H9 (cell line): ENCODE results near the gene ABCA4. TPM values are rescaled to one million over a fixed set of nuclear protein-coding genes. Genes with fewer than 3 reads are reported as not detected.

Experiments used
- DNase-seq: peaks from one replicate; pipeline ENCODE4 v3.0.0-alpha.2; 2017
- H2AFZ ChIP-seq: one replicate; pipeline ENCODE4 v1.6.1; 2013; ENCODE audit warnings: mild to moderate bottlenecking, low read length, control low read depth, moderate library complexity
- H2AK5ac ChIP-seq: 2 replicates; pipeline ENCODE4 v1.6.1; 2013; ENCODE audit warnings: low read length, control low read depth, mixed read lengths; ENCODE audit not compliant: insufficient read length
- H2BK120ac ChIP-seq: one replicate; pipeline ENCODE4 v1.6.1; 2013; ENCODE audit warnings: low read depth, mild to moderate bottlenecking, low read length, control low read depth, inconsistent platforms; ENCODE audit not compliant: poor library complexity, severe bottlenecking
- H2BK12ac ChIP-seq: 2 replicates; pipeline ENCODE4 v1.6.1; 2013; ENCODE audit warnings: low read length, control low read depth, mixed read lengths, low read depth; ENCODE audit not compliant: insufficient read length
- H2BK15ac ChIP-seq: 2 replicates; pipeline ENCODE4 v1.6.1; 2013; ENCODE audit warnings: low read depth, low read length, control low read depth
- H2BK20ac ChIP-seq: one replicate; pipeline ENCODE4 v1.6.1; 2013; ENCODE audit warnings: low read depth, mild to moderate bottlenecking, low read length, control low read depth, inconsistent platforms; ENCODE audit not compliant: poor library complexity, severe bottlenecking
- H2BK5ac ChIP-seq: 2 replicates; pipeline ENCODE4 v1.6.1; 2013; ENCODE audit warnings: low read length, control low read depth, mixed read lengths; ENCODE audit not compliant: insufficient read length
- H3K14ac ChIP-seq: 2 replicates; pipeline ENCODE4 v1.6.1; 2013; ENCODE audit warnings: low read length, control low read depth; ENCODE audit not compliant: insufficient read depth
- H3K18ac ChIP-seq: 2 replicates; pipeline ENCODE4 v1.6.1; 2013; ENCODE audit warnings: low read depth, mild to moderate bottlenecking, mixed read lengths, low read length, control low read depth; ENCODE audit not compliant: insufficient read length
- H3K23ac ChIP-seq: 2 replicates; pipeline ENCODE4 v1.6.1; 2013; ENCODE audit warnings: low read length, control low read depth, mixed read lengths, low read depth; ENCODE audit not compliant: insufficient read length
- H3K23me2 ChIP-seq: 2 replicates; pipeline ENCODE4 v1.6.1; 2013; ENCODE audit warnings: low read depth, mild to moderate bottlenecking, mixed read lengths, low read length, control low read depth; ENCODE audit not compliant: insufficient read length, poor library complexity, severe bottlenecking
- H3K27ac ChIP-seq: 2 replicates; pipeline ENCODE4 v1.5.1; 2013; ENCODE audit warnings: low read length, control low read depth, mixed read lengths, low read depth; ENCODE audit not compliant: insufficient read length
- H3K27me3 ChIP-seq: 2 replicates; pipeline ENCODE4 v1.6.1; 2013; ENCODE audit warnings: low read length, control low read depth, inconsistent platforms; ENCODE audit not compliant: insufficient read depth
- H3K4ac ChIP-seq: 2 replicates; pipeline ENCODE4 v1.6.1; 2013; ENCODE audit warnings: low read depth, mild to moderate bottlenecking, control low read depth, inconsistent platforms, low read length, moderate library complexity
- H3K4me1 ChIP-seq: 2 replicates; pipeline ENCODE4 v1.6.1; 2013; ENCODE audit warnings: low read length, control low read depth, inconsistent platforms; ENCODE audit not compliant: insufficient read depth
- H3K4me2 ChIP-seq: 2 replicates; pipeline ENCODE4 v1.6.1; 2013; ENCODE audit warnings: low read length, control low read depth, mixed read lengths; ENCODE audit not compliant: insufficient read length, insufficient read depth
- H3K56ac ChIP-seq: 2 replicates; pipeline ENCODE4 v1.6.1; 2013; ENCODE audit warnings: low read depth, mild to moderate bottlenecking, mixed read lengths, low read length, control low read depth; ENCODE audit not compliant: insufficient read length
- H3K79me1 ChIP-seq: 2 replicates; pipeline ENCODE4 v1.6.1; 2013; ENCODE audit warnings: low read depth, mild to moderate bottlenecking, moderate library complexity, low read length, control low read depth, inconsistent platforms; ENCODE audit not compliant: insufficient read depth, poor library complexity, severe bottlenecking
- H3K79me2 ChIP-seq: 2 replicates; pipeline ENCODE4 v1.6.1; 2013; ENCODE audit warnings: low read length, control low read depth, inconsistent platforms; ENCODE audit not compliant: insufficient read depth
- H3K9ac ChIP-seq: 2 replicates; pipeline ENCODE4 v1.6.1; 2013; ENCODE audit warnings: low read length, control low read depth, mixed read lengths; ENCODE audit not compliant: insufficient read length; ENCODE audit errors: extremely low read depth
- H3K9me3 ChIP-seq: one replicate; pipeline ENCODE4 v1.6.1; 2013; ENCODE audit warnings: low read depth, low read length, inconsistent platforms; ENCODE audit not compliant: control insufficient read depth
- H3T11ph ChIP-seq: one replicate; pipeline ENCODE4 v1.6.1; 2013; ENCODE audit warnings: mild to moderate bottlenecking, low read length, control low read depth, inconsistent platforms
- H4K20me1 ChIP-seq: one replicate; pipeline ENCODE4 v1.6.1; 2013; ENCODE audit not compliant: control insufficient read depth, insufficient read length, insufficient read depth
- H4K5ac ChIP-seq: 2 replicates; pipeline ENCODE4 v1.6.1; 2013; ENCODE audit warnings: low read depth, mild to moderate bottlenecking, mixed read lengths, low read length, control low read depth; ENCODE audit not compliant: insufficient read length
- H4K8ac ChIP-seq: replicated peaks from 2 replicates; pipeline ENCODE4 v1.6.1; 2013; ENCODE audit warnings: low read length, control low read depth, mixed read lengths, low read depth; ENCODE audit not compliant: insufficient read length
- H4K91ac ChIP-seq: 2 replicates; pipeline ENCODE4 v1.6.1; 2013; ENCODE audit warnings: low read depth, mild to moderate bottlenecking, moderate library complexity, mixed read lengths, low read length, control low read depth; ENCODE audit not compliant: insufficient read length
- H3K27ac Mint-ChIP-seq, 3 experiments: 2 replicates in 2 of 3; 3 replicates in 1 of 3; pipeline ENCODE4 v1.8.0; 2020 to 2021; ENCODE audit warnings: mixed read lengths in 3 of 3, mild to moderate bottlenecking in 1 of 3, moderate library complexity in 1 of 3
- H3K27me3 Mint-ChIP-seq: 2 replicates; pipeline ENCODE4 v1.8.0; 2021; ENCODE audit warnings: low read depth, mild to moderate bottlenecking, moderate library complexity, mixed read lengths
- H3K36me3 Mint-ChIP-seq, 3 experiments: 2 replicates in 2 of 3; 3 replicates in 1 of 3; pipeline ENCODE4 v1.8.0; 2020 to 2021; ENCODE audit warnings: low read depth in 3 of 3, mixed read lengths in 3 of 3; ENCODE audit not compliant: insufficient read depth in 1 of 3
- H3K4me1 Mint-ChIP-seq, 2 experiments: 2 replicates each; pipeline ENCODE4 v1.8.0; 2020; ENCODE audit warnings: mixed read lengths in 2 of 2
- H3K4me3 Mint-ChIP-seq, 2 experiments: 2 replicates in 1 of 2; 3 replicates in 1 of 2; pipeline ENCODE4 v1.8.0; 2020 to 2021; ENCODE audit warnings: mild to moderate bottlenecking in 2 of 2, mixed read lengths in 2 of 2, moderate library complexity in 1 of 2
- H3K9me3 Mint-ChIP-seq, 2 experiments: 2 replicates in 1 of 2; 3 replicates in 1 of 2; pipeline ENCODE4 v1.8.0; 2020; ENCODE audit warnings: mild to moderate bottlenecking in 2 of 2, mixed read lengths in 2 of 2, moderate library complexity in 1 of 2
- WGBS: extraction: QIAGEN DNeasy Blood & Tissue Kit; methylation state at CpG from one replicate; pipeline ENCODE4 v1.1.7; 2013; ENCODE audit warnings: missing lambda C conversion rate, low lambda C conversion rate, mixed read lengths; ENCODE audit not compliant: insufficient read length; ENCODE audit errors: extremely low coverage; 5-methylcytosine and 5-hydroxymethylcytosine counted together
- total RNA-seq: library from RNA; stranded (reverse); gene quantifications from 2 replicates; pipeline ENCODE4 v1.2.1, GENCODE V29; 2021
- TF ChIP-seq, protein P1 (sequence below): fragments of 200-600 bp; sonication (generic); conservative IDR thresholded peaks from 3 replicates; pipeline ENCODE4 v1.8.0; 2021; ENCODE audit warnings: antibody characterized with exemption, mild to moderate bottlenecking

ABCA4 gene
- total RNA-seq, 1 experiment from 2014 or later: not detected

DNA sequence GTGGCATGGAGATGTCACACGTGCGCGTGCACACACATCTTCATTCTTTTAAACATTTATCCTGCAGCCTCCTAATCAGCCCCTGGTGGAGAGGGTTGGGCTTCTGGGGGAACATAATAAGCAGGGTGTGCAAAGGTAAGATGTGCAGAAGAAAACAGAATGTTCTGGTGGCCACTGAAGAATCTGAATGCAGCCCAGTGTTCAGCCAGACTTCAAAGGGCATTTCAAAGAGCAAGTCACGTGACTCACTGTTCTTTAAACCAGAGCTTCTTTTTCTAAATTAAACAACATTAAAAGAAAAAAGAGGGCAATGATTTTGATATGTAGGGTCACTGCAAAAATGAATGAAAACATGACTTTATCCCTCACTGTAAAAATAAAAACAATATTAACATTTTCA, 89.8 kb downstream of the ABCA4 start:
- Histone ChIP-seq H2BK120ac (no peak overlapping the region), H3T11ph (no peak overlapping the region), H2BK20ac (no peak overlapping the region), H4K91ac (no peak overlapping the region), H2BK15ac (no peak overlapping the region), H4K20me1 (no peaks in the 10 kb centered on the region), H3K4ac (no peak overlapping the region), H3K79me1 (no peaks in the 10 kb centered on the region), H3K14ac (no peak overlapping the region), H3K79me2 (no peaks in the 10 kb centered on the region), H3K56ac (no peak overlapping the region), H3K18ac (no peak overlapping the region), H2AK5ac (no peak overlapping the region), H2BK5ac (no peak overlapping the region), H2BK12ac (no peak overlapping the region), H3K23me2 (no peaks in the 10 kb centered on the region), H3K9me3 (no peaks in the 10 kb centered on the region), H3K23ac (no peak overlapping the region), H3K27ac (no peak overlapping the region), H3K4me2 (no peak overlapping the region), H4K5ac (no peak overlapping the region), H2AFZ (no peak overlapping the region), H3K27me3 (no peaks in the 10 kb centered on the region; the same call in none of the 2 replicates), H3K4me1 (no peaks in the 10 kb centered on the region), H4K8ac (no peak overlapping the region), H3K9ac (no peak overlapping the region)
- TF ChIP-seq, protein P1, sequence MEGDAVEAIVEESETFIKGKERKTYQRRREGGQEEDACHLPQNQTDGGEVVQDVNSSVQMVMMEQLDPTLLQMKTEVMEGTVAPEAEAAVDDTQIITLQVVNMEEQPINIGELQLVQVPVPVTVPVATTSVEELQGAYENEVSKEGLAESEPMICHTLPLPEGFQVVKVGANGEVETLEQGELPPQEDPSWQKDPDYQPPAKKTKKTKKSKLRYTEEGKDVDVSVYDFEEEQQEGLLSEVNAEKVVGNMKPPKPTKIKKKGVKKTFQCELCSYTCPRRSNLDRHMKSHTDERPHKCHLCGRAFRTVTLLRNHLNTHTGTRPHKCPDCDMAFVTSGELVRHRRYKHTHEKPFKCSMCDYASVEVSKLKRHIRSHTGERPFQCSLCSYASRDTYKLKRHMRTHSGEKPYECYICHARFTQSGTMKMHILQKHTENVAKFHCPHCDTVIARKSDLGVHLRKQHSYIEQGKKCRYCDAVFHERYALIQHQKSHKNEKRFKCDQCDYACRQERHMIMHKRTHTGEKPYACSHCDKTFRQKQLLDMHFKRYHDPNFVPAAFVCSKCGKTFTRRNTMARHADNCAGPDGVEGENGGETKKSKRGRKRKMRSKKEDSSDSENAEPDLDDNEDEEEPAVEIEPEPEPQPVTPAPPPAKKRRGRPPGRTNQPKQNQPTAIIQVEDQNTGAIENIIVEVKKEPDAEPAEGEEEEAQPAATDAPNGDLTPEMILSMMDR: no peak
- no peaks in the 10 kb centered on the region; a peak in 1 of 4 replicates for H3K4me1 Mint-ChIP-seq
- peaks cover 4% of the 10 kb centered on the region for H3K27me3 Mint-ChIP-seq
- no peak for DNase-seq
- H3K36me3 Mint-ChIP-seq: no peaks in the 10 kb centered on the region
- H3K9me3 Mint-ChIP-seq: no peaks in the 10 kb centered on the region
- H3K27ac Mint-ChIP-seq: no peak overlapping the region
- no CpG with 5 or more reads among the region's 4 CpGs for WGBS
- no peak overlapping the region for H3K4me3 Mint-ChIP-seq
